KBM-7 (cell line): ENCODE data around the gene PAIP2B.
A peak's percentile ranks its signal among the peaks of the same experiment; 100 is the strongest.
"Not testable (repeated sequence)": the region's sequence is repeated elsewhere in the genome, so short reads cannot be mapped to it uniquely, and the experiment has no call there.

Experiments used
- DNase-seq: peaks from one replicate; pipeline ENCODE4 v3.0.0-alpha.2; 2015
- in situ Hi-C: fragments of 300-500 bp; cut with MboI; formaldehyde crosslinking; loops from 2 replicates; pipeline ENCODE4 v1.14.3; 2020; ENCODE audit warnings: low sequenced_read_pairs, low pct_unique_long_range_greater_than_20kb, mixed read lengths

PAIP2B gene

GRCh38 chr2:71224457-71224856 lies 2.4 kb downstream of the PAIP2B start:
- no peak for DNase-seq
- in situ Hi-C loops = no loop called here

- DNase-seq = peak; percentile 28
- in situ Hi-C loops = no loop called here
Observed at GRCh38 chr2:71223767-71224333, 3.1 kb downstream of the PAIP2B start.

GRCh38 chr2:71220743-71221142 lies 6.2 kb downstream of the PAIP2B start:
- in situ Hi-C loops = no loop called here
- DNase-seq = no peak

DNA sequence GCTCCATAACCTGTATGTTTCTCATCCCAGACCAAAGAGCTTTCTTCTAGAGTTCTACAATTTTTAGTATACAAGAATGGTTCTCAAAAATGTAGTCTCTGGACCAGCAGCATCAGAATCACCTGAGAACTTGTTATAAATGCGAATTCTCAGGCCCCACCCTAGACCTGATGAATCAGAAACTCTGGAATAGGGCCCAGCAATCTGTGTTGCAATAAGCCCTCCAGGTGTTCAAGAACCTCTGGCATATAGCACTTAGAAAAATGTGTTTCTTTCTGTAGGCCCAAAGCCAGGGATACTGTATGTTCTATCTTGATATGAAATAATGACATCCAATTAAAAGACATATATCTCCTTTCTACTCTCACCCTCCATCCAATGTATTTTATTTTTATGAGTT lies 10.4 kb downstream of the PAIP2B start:
- DNase-seq = no peak
- in situ Hi-C loops = no loop called here

GRCh38 chr2:71215447-71215846 lies 11.5 kb downstream of the PAIP2B start:
- no peak for DNase-seq
- in situ Hi-C loops = no loop called here

DNA sequence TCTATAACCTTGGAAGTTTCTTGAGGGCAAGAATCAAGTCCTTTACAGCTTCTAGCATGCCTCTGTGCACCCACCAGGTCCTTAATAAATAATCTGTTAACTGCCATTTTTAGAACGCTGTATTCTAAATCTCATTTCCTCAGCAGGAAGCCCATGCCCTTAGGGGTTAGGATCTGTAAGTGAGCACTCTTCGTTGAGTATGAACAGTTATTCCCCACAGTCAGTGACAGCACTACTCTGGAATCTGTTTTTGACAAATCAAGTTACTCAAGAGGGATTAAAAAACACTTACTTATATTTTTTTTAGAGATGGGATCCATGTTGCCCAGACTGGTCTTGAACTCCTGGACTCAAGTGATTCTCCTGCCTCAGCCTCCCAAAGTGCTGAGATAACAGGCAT lies 14.6 kb downstream of the PAIP2B start:
- DNase-seq = no peak
- in situ Hi-C loops = no loop called here

GRCh38 chr2:71210292-71210691 lies 16.6 kb downstream of the PAIP2B start:
- DNase-seq = no peak
- in situ Hi-C loops = no loop called here

GRCh38 chr2:71208756-71209155 lies 18.1 kb downstream of the PAIP2B start:
- in situ Hi-C loops = no loop called here
- no peak for DNase-seq

DNA sequence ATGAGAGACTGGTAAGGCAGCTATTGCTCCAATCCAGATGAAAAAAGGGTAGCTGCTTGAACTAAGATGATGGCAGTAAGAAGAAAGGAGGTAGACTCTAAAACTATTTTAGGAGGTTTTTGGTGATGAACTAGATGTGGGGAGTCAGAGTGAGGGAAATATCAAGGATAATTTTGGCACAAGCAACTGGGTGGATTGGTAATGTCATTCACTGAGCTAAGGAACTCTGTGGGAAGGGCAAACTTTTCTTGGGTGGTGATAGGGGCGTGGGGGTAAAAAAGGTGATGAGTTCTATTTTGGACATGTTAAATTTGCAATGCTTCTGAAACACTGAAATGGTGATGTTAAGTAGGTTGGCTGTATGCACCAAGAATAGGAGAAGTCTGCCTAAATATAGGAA lies 19.3 kb downstream of the PAIP2B start:
- in situ Hi-C loops = no loop called here

GRCh38 chr2:71206271-71206670 lies 20.6 kb downstream of the PAIP2B start:
- DNase-seq = no peak
- in situ Hi-C loops = no loop called here

More for the DNA sequence above, 19.3 kb downstream of the PAIP2B start:
- DNase-seq = no peak

DNA sequence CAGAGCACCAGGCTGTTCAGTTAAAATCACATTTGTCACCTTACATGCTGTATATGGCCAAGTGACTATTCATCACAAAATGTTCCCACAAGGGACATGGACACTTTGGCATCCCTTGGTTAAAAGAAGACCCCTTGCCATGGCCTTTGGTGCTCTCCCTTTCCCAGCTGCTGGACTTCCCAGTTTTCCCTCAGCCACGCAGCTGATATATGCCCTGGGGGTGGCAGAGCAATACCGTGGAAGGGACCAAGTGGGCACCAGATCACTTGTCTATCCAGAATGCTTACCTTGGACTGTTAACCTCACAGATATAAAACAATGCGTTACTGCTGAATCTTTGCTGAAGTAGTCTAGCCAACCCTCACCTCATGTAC lies 35.3 kb downstream of the PAIP2B start:
- in situ Hi-C loops = no loop called here
- no peak for DNase-seq

DNA sequence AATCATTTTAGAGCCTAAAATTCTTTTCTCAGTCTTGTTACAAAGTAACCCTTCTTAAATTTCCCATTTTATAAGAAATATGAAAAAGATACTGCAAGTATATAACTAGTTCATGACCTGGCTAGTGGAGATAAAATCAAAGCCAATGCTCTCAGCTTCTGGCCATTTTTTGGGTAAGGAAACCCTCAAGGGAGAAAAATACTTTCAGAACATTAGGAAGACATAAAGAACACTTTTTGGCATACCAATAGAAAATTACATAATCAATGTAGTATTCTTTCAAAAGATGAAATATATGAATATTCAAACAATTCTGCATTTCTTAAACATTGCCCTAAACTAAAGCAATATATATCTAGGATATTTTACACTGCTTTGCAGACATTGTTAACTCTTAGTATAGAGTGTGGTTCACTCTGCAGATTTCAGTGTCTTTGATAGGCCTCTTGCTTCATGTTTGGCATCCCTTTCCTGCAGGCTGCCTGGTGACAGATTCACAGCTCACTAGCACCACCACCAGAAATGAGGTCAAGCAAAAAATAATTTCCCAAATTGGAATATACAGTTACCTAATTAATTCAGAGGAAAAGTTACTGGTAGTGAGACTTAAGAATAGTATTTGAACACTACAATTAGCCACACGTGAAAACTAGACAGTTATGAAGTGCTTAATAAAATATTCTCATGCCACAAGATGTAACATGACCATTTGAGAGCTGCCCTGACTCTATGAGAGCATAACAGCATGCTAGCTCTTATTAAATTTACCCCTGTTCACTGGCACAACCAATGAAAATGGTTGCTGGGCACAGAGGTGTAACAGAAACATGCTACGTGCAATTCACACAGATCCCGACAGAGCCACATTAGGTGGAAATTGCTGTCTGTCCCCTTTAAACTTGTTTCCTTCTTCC lies 36.0 kb downstream of the PAIP2B start:
- in situ Hi-C loops = no loop called here
- DNase-seq = peak; percentile 16

GRCh38 chr2:71187589-71187988 lies 39.3 kb downstream of the PAIP2B start:
- DNase-seq = no peak
- in situ Hi-C loops = no loop called here

DNA sequence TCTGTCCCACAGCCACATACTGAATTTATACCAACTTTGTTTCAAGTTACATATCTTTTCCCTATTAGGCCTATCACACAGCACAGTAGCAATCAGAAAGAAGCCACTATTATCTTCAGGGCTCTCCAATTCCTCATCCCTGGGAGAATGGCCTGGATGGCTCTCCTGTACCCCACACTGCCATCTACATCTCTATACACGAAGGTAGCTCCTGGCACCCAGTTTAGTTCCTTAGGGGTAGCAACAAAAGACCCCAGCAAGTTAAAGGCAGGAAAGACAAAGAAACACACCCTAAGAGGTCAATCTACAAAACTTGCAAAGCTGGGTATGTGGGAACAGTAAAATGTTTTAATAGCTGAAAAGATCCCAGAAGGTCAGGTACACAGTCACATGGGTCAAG lies 39.9 kb downstream of the PAIP2B start:
- no peak for DNase-seq
- in situ Hi-C loops = no loop called here

GRCh38 chr2:71183306-71184115 lies 43.4 kb downstream of the PAIP2B start:
- in situ Hi-C loops = not testable (repeated sequence)
- DNase-seq = peak; percentile 79

DNA sequence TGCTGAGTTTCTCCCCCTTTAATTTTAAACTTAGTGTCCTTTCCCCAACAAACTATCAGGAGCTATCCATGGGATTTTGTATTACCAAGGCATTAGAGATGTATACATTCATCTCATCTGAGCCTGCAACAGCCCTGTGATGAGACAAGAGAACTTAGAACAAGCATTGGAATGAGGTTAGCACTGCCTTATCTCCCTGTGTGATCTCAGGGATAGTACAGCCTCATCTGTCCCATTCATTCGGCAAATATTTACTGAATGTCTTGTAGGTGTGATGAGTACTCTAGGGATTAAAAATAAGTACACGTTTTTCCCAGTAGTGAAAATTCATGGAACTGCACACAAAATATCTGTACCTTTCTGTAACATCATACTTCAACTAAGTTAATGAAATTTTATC lies 45.6 kb downstream of the PAIP2B start:
- in situ Hi-C loops = no loop called here
- no peak for DNase-seq

- in situ Hi-C loops, DNase-seq: not testable (repeated sequence)
Observed at GRCh38 chr2:71178836-71179235, 48.1 kb downstream of the PAIP2B start.

DNA sequence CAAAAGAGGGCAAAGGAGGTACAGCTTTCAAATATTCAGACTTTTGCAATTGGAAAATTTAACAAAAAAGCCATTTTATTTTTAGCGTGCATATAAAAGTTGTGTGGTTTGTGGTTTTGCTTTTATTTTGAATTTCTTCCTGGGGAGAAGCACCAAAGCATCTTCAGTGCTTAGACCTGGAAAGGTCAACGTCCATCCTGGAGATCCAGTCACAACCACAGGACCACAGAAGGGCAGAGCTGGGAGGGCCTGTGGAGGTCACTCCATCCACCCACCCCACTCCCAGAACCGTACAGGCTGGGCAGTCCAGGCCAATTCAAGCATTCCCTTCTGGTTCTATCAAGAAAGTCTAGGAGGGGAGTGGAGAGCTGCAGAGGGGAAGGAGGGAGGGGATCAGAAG lies 52.7 kb downstream of the PAIP2B start:
- DNase-seq = no peak
- in situ Hi-C loops = no loop called here

DNA sequence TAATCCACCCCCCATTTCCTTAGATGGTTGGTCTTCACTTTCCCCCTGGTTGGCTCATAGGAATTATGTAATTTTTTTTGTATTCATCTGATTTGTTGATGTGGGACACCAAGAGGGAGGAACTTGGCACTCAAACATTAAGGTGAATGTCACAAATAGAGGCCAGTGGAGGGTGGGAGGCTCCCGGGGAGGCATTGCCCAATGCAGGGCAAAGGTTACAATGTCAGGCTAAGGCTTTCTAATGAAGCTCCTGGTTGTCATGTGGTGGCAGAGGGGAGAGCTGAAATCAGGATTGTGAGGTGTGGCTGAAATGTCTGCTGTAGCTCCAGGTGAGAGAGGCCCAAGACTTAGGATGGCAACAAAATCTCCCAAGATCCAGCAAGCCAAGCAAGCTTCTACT lies 53.8 kb downstream of the PAIP2B start:
- DNase-seq = no peak
- in situ Hi-C loops = no loop called here

- no peak for DNase-seq
- in situ Hi-C loops = no loop called here
Observed at GRCh38 chr2:71166812-71167211, 60.1 kb downstream of the PAIP2B start.
